Kidney tubule cell (primary cell): ENCODE results near the gene PPARA.

Experiments used
- DNase-seq: peaks from one replicate; pipeline ENCODE4 v3.0.0-alpha.2; 2018; ENCODE audit warnings: low spot score

PPARA gene

DNA sequence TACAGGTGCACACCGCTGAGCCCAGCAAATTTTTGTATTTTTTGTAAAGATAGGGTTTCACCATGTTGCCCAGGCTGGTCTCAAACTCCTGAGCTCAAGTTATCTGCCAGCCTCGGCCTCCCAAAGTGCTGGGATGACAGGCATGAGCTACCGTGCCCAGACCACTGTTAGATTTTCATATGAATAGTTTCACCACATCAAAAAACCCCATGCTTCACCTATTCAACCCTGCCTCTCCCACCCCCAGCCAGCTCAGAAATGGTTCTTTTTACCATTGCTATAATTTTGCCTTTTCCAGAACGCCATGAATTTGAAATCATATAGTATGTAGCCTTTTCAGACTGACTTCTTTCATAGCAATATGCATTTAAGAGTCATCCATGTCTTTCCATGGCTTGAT lies 61.9 kb downstream of the PPARA start:
- DNase-seq, result no peak

DNA sequence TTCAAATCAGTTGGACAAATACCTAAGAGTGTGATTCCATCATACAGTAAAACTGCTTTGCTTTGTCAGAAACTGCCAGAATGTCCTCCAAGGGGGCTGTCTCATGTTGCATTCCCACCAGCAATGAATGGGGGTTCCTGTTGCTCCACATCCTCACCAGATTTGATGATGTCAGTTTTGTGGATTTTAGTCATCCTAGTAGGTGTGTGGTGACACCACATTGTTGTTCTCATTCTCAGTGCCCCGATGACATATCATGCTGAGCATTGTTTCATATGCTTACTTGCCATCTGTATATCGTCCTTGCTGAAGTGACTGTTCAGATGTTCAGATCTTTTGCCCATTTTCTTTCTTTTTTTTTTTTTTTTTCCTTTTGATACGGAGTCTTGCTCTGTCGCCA lies 62.7 kb downstream of the PPARA start:
- DNase-seq, result no peak

GRCh38 chr22:46214149-46214548 lies 63.8 kb downstream of the PPARA start:
- no peak for DNase-seq

- no peak for DNase-seq
Measured at GRCh38 chr22:46214616-46215015, 64.3 kb downstream of the PPARA start.

DNA sequence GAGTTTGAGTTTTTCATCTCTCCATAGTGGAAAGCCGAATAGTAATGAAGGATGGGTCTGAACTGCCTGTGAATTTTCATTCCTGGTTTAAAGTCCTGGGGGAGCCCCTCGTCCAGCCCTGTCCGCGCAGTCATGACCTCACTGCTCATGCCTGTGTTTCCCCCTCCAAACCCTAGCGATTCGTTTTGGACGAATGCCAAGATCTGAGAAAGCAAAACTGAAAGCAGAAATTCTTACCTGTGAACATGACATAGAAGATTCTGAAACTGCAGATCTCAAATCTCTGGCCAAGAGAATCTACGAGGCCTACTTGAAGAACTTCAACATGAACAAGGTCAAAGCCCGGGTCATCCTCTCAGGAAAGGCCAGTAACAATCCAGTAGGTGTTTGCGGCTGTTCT lies 69.3 kb downstream of the PPARA start:
- DNase-seq, result peak; percentile 25

DNA sequence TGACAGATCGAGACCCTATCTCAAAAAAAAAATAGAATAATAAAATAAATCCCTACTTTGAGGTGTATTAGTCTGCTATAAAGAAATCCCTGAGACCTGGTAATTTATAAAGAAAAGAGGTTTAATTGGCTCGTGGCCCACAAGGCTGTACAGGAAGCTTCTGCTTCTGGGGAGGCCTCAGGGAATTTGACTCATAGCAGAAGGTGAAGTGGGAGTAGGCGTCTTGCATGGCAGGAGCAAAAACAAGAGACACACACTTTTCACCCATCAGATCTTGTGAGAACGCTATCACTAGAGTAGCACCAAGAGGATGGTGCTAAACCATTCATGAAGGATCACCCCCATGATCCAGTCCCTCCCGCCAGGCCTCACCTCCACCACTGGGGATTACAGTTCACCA lies 70.6 kb downstream of the PPARA start:
- no peak for DNase-seq

GRCh38 chr22:46224044-46224897 lies 73.9 kb downstream of the PPARA start:
- no peak for DNase-seq

- DNase-seq, result no peak
Measured at GRCh38 chr22:46224898-46225290, 74.6 kb downstream of the PPARA start.

DNA sequence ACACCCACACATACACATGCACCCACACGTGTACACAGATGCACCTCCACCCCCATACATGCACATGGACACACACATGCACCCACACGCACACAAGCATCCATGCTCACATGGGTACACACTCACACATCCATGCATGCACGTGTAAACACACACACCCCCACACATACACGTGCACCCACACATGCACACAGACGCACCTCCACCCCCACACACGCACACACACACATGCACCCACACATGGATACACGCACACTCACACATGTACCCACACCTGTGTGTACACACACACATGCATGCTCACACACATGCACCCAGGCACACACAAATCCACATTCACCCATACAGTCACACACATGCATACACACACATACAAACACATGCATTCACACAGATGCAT lies 75.3 kb downstream of the PPARA start:
- no peak for DNase-seq

GRCh38 chr22:46226577-46226976 lies 76.3 kb downstream of the PPARA start:
- no peak for DNase-seq

GRCh38 chr22:46229701-46230100 lies 79.4 kb downstream of the PPARA start:
- DNase-seq, result no peak

- DNase-seq, result no peak
Measured at GRCh38 chr22:46230262-46230901, 80.1 kb downstream of the PPARA start.

DNA sequence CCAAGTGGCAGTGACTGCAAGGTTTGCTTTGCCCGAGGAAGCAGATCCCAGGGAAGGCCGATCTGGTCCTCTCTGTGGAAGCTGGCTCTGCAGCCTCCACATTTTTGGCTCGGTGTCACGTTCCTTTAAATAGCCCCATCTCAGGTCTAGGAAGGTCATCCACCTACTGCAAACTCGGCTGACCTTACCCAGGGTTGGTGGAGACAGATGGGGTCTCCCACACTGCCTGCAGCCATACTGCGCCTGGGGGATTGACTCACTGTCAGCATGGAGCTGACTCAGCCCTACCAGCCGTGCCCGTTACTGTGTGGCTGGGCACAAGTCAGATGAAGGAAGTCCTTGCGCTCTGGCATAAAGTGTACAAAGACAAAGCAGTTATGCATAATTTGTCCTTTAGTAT lies 82.9 kb downstream of the PPARA start:
- DNase-seq, result peak; percentile 71

DNA sequence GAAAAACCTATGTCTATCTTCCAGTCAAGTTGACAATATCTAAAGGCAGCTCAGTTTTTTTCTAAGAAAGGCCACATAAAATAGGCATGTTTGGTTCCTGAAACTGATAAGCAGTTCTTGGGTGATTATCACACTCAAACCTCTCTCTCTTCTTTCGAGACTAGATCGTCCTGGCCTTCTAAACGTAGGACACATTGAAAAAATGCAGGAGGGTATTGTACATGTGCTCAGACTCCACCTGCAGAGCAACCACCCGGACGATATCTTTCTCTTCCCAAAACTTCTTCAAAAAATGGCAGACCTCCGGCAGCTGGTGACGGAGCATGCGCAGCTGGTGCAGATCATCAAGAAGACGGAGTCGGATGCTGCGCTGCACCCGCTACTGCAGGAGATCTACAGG lies 84.6 kb downstream of the PPARA start:
- no peak for DNase-seq

DNA sequence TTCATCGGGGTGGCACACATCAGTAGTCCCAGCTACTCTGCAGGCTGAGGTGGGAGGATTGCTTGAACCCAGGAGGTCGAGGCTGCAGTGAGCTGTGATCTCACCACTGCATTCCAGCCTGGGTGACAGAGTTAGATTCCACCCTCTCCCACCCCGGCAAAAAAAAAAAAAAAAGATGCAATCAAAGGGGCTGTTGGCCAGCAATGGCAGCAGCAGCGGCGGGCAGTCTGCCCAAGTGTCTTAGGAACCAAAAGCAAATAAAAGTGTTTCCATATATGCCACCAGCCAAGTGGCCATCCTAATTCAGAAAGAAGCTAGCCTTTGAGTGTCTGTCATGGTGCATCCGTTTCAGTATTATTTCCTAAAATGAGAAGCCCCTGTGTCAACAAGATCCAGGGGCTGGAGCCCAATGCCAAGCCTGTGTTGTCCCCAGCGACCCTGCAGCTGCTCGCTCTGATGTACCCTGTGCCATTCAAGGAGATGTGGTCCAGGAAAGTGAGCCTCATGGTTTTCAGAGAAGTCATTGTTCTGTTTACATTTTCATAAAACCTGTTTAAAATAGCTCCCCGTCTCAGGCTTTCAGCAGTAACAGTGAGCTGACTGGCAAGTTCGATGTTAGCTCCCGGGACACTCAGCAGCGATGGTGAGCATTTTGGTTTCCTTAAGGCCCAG lies 87.3 kb downstream of the PPARA start:
- DNase-seq, result no peak

DNA sequence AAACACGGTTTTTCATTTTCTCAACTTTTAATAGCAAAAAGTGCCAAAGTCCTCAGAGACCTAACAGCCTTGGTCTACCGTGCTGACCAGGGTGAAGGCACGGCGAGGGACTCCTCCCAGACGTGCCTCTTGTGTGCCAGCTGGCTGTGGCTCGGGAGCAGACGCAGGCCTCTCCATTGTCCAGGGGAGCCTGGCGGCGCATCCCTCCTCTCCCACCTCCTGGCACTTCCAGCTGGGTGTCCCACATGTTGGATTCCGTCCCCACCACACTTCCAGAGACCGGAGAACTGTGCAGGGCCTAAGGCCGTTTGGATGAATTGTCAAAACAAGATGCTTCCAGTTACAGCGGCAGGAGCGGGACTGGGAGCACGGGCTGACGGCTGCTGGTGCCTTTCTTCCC lies 88.2 kb downstream of the PPARA start:
- DNase-seq, result no peak

GRCh38 chr22:46239261-46240048 lies 89.1 kb downstream of the PPARA start:
- DNase-seq, result no peak

GRCh38 chr22:46240073-46240472 lies 89.7 kb downstream of the PPARA start:
- DNase-seq, result no peak

DNA sequence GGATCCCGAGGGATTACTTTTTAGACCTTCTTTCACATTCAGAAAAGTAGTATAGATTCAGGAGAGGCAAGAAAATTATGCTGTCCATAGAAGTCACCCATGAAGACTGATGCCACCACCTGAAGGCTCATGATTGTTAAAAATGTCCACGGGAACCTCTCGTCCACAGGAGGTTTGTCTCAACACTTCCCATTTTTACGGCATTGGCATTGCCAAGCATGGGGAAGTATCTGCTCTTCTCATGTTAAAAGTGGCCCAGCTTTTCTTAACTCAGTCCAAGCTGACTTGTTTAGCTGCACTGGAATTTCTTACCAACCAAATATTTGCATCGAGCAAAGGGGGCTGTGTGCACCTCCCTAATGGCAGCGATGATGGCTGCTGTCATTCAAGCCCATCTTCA lies 90.2 kb downstream of the PPARA start:
- no peak for DNase-seq

DNA sequence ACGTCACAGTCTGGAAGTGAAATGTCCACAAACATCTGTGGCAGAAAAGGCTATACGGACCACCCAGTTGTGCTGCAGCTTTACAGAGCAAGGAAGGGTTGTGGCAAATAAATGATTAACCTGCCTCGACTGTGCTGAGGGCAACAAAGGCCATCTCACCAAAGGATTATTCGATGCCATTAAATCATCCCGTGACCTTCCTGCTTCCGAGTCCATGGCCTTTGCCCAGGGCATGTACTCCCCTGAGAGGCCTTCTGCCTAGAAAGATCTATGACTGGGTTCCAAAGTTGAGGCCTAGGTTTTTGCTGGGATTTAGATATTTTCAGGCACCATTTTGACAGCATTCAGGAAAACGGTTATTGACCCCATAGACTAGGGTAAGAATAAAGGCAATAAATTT lies 90.6 kb downstream of the PPARA start:
- no peak for DNase-seq

GRCh38 chr22:46241396-46242007 lies 91.2 kb downstream of the PPARA start:
- no peak for DNase-seq

DNA sequence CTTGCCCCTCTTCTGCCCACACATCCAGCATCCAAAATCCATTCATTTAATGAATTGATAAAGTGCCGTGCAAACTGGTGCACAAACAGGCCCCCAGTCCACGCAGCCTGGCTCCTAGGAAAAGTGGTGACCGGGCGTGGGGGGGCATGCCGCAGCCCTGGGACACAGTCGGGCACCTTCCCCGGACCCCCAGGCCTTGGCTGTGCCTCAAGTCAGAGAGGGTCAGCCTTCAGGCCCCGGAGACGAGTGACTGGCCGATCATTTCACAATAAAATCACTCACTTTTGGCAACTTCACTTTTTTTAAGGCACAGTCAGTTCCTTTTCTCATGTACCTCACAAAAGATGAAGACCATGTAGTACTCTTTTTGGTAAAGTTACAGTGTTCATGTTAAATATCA lies 91.8 kb downstream of the PPARA start:
- DNase-seq, result no peak
